HUES6 (cell line): Measurements from ENCODE around the gene C6orf47.

Source experiments
- H3K27ac ChIP-seq: 2 replicates; pipeline ENCODE4 v1.7.0; 2013; ENCODE audit warnings: low read depth, mild to moderate bottlenecking, low read length, inconsistent platforms
- H3K27me3 ChIP-seq: 2 replicates; pipeline ENCODE4 v1.6.1; 2013; ENCODE audit warnings: low read length; ENCODE audit not compliant: control insufficient read depth, insufficient read depth
- H3K36me3 ChIP-seq: 2 replicates; pipeline ENCODE4 v1.6.1; 2013; ENCODE audit warnings: low read length; ENCODE audit not compliant: control insufficient read depth, insufficient read depth
- H3K4me1 ChIP-seq: 2 replicates; pipeline ENCODE4 v1.6.1; 2013; ENCODE audit warnings: low read length; ENCODE audit not compliant: control insufficient read depth, insufficient read depth
- H3K4me3 ChIP-seq: 2 replicates; pipeline ENCODE4 v1.5.1; 2013; ENCODE audit warnings: low read depth, low read length
- H3K9ac ChIP-seq: one replicate; pipeline ENCODE4 v1.6.1; 2013; ENCODE audit warnings: mild to moderate bottlenecking, low read length
- H3K9me3 ChIP-seq: 2 replicates; pipeline ENCODE4 v1.6.1; 2013; ENCODE audit warnings: low read depth, low read length; ENCODE audit not compliant: control insufficient read depth, insufficient read depth

The C6orf47 gene

GRCh38 chr6:31664790-31665500 lies 4.4 kb upstream of the C6orf47 start, which contains the start of gene GPANK1:
GPANK1 (minus strand) TSS chr6:31664997; CDS start chr6:31664478, 519 bp downstream.
- Histone ChIP-seq H3K27ac (peak within 1 kb of the TSS; percentile 76), H3K4me3 (peak within 1 kb of the TSS; percentile 89), H3K36me3 (peaks cover 58% of the 10 kb centered on the region), H3K27me3 (no peaks in the 10 kb centered on the region), H3K4me1 (peaks cover 22% of the 10 kb centered on the region), H3K9me3 (no peaks in the 10 kb centered on the region), H3K9ac (peak within 1 kb of the TSS; percentile 96)

GRCh38 chr6:31663961-31664789 lies 3.6 kb upstream of the C6orf47 start:
- Histone ChIP-seq H3K4me1 (peaks cover 26% of the 10 kb centered on the region), H3K9me3 (no peaks in the 10 kb centered on the region), H3K9ac (peak overlapping the region; percentile 96), H3K4me3 (peak overlapping the region; percentile 89), H3K27me3 (no peaks in the 10 kb centered on the region), H3K36me3 (peaks cover 50% of the 10 kb centered on the region), H3K27ac (peak overlapping the region; percentile 76; the same call in 1 of the 2 replicates)

DNA sequence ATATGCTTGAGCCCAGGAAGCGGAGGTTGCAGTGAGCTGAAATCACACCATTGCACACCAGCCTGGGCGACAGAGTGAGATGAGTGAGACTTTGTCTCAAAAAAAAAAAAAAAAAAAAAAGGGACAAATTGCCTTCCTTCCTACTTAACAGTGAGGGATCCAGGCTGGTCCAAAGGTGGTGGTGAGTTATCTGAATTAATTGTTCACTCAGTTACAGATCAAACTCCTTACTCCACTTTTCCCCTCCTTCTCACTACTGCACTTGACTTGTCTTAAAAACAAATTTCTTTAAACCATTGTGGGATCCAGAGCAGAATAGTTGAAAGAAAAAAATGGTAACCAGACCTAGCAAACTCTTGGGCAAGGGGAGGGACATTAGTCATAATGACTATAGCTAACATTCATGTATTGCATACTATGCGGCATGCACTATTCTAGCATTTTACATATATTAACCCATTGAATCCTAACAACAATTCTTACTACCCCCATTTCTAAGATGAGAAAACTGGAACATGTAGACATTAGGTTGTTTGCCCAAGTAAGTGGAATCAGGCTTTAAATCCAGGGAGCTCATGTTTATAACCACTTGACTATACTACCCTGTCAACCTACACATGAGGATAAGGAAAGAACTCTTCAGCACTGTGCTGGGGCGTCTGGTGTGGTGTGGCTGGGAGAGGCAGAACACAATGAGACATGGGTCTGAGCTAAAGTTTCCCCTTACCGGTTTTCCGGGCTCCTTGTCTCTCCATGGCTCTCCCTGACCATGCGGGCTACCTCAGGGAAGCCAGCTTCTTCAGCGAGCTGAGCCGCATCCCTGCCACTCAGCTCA lies 2.8 kb upstream of the C6orf47 start:
- peaks cover 26% of the 10 kb centered on the region for H3K4me1 ChIP-seq
- H3K36me3 ChIP-seq: peaks cover 42% of the 10 kb centered on the region
- peak overlapping the region; percentile 89 for H3K4me3 ChIP-seq
- H3K9ac ChIP-seq: peak overlapping the region; percentile 96
- H3K9me3 ChIP-seq: no peaks in the 10 kb centered on the region
- H3K27me3 ChIP-seq: no peaks in the 10 kb centered on the region
- H3K27ac ChIP-seq: no peak overlapping the region

- Histone ChIP-seq H3K9me3 (no peaks in the 10 kb centered on the region), H3K27me3 (no peaks in the 10 kb centered on the region), H3K36me3 (peaks cover 38% of the 10 kb centered on the region), H3K27ac (no peak overlapping the region), H3K4me1 (peaks cover 26% of the 10 kb centered on the region), H3K4me3 (no peak overlapping the region), H3K9ac (no peak overlapping the region)
Observed at GRCh38 chr6:31662124-31662723, 1.6 kb upstream of the C6orf47 start.

DNA sequence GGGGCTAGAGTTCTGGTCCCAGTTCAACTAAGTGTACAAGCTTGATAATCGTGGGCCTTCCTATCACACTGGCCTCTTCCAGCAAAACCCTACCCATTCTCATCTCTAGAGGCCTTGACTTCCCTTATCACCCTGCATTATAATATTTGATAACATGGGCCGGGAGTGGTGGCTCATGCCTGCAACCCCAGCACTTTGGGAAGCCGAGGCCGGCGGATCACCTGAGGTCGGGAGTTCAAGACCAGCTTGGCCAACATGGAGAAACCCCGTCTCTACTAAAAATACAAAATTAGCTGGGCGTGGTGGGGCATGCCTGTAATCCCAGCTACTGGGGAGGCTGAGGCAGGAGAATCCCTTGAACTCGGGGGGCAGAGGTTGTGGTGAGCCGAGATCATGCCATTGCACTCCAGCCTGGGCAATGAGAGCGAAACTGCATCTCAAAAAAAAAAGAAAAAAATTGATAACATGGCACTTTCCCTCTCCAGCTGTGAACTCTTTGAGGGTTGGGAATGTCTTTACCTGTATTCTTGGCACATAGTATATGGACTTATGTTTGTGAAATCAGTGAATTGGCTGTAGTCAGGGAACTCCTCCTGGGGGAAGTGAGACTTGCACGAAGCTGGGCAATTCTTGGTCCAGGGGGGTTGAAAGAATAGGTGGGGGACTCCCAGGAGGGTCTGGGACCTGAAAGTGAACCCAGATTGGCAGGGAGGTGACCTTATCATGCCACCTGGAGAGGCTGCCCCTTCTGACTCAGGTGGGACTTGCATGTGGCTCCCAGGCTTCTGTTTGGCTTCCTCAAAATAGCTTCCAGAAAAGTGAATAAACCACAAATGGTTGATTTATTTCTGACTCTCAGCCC lies 915 bp upstream of the C6orf47 start:
- Histone ChIP-seq H3K4me3 (peak overlapping the region; percentile 97), H3K36me3 (peaks cover 34% of the 10 kb centered on the region), H3K9me3 (no peaks in the 10 kb centered on the region), H3K27ac (0 out of 2 replicates have a peak overlapping the region, but pooled peaks have one; percentile 82), H3K27me3 (no peaks in the 10 kb centered on the region), H3K4me1 (peaks cover 22% of the 10 kb centered on the region), H3K9ac (peak overlapping the region; percentile 99)

- Histone ChIP-seq H3K4me1 (peaks cover 21% of the 10 kb centered on the region), H3K4me3 (peak overlapping the region; percentile 97), H3K36me3 (peaks cover 34% of the 10 kb centered on the region), H3K27ac (peak overlapping the region; percentile 82), H3K9ac (peak overlapping the region; percentile 99), H3K9me3 (no peaks in the 10 kb centered on the region), H3K27me3 (no peaks in the 10 kb centered on the region)
Observed at GRCh38 chr6:31659649-31660380, 763 bp downstream of the C6orf47 start.

GRCh38 chr6:31658983-31659648 lies 1.5 kb downstream of the C6orf47 start:
- Histone ChIP-seq H3K9me3 (no peaks in the 10 kb centered on the region), H3K27me3 (no peaks in the 10 kb centered on the region), H3K9ac (peak overlapping the region; percentile 99), H3K4me1 (peaks cover 17% of the 10 kb centered on the region), H3K27ac (no peak overlapping the region), H3K36me3 (peaks cover 33% of the 10 kb centered on the region), H3K4me3 (peak overlapping the region; percentile 97)

- no peak overlapping the region for H3K27ac ChIP-seq
- no peaks in the 10 kb centered on the region for H3K9me3 ChIP-seq
- H3K27me3 ChIP-seq: no peaks in the 10 kb centered on the region
- peaks cover 24% of the 10 kb centered on the region for H3K36me3 ChIP-seq
- H3K9ac ChIP-seq: no peak overlapping the region
- no peak overlapping the region for H3K4me3 ChIP-seq
- peaks cover 9% of the 10 kb centered on the region for H3K4me1 ChIP-seq
Observed at GRCh38 chr6:31658158-31658688, 2.4 kb downstream of the C6orf47 start.
